Epithelial cell of esophagus (primary cell): ENCODE measurements around the gene UST.
A peak's percentile ranks its signal among the peaks of the same experiment; 100 is the strongest.
"Not testable (repeated sequence)": the region's sequence is repeated elsewhere in the genome, so short reads cannot be mapped to it uniquely, and the experiment has no call there.

ENCODE experiments used
- DNase-seq: peaks from one replicate; pipeline ENCODE4 v3.0.0; 2010; ENCODE audit warnings: low read depth
- H3K4me3 ChIP-seq: 2 replicates; pipeline ENCODE4 v1.5.1; 2011; ENCODE audit warnings: mild to moderate bottlenecking, low read length, control low read depth
- TF ChIP-seq, protein P1 (sequence below): IDR thresholded peaks from 2 replicates; pipeline ENCODE4 v1.5.1; 2011; ENCODE audit warnings: low read depth, mild to moderate bottlenecking, low read length, control low read depth, inconsistent platforms; ENCODE audit not compliant: insufficient read depth; ENCODE audit errors: missing control alignments

UST gene

GRCh38 chr6:148971031-148971927 lies 224.4 kb downstream of the UST start:
- DNase-seq: peak; percentile 19
- TF ChIP-seq, protein P1, sequence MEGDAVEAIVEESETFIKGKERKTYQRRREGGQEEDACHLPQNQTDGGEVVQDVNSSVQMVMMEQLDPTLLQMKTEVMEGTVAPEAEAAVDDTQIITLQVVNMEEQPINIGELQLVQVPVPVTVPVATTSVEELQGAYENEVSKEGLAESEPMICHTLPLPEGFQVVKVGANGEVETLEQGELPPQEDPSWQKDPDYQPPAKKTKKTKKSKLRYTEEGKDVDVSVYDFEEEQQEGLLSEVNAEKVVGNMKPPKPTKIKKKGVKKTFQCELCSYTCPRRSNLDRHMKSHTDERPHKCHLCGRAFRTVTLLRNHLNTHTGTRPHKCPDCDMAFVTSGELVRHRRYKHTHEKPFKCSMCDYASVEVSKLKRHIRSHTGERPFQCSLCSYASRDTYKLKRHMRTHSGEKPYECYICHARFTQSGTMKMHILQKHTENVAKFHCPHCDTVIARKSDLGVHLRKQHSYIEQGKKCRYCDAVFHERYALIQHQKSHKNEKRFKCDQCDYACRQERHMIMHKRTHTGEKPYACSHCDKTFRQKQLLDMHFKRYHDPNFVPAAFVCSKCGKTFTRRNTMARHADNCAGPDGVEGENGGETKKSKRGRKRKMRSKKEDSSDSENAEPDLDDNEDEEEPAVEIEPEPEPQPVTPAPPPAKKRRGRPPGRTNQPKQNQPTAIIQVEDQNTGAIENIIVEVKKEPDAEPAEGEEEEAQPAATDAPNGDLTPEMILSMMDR: no peak
- no peak overlapping the region for H3K4me3 ChIP-seq

DNA sequence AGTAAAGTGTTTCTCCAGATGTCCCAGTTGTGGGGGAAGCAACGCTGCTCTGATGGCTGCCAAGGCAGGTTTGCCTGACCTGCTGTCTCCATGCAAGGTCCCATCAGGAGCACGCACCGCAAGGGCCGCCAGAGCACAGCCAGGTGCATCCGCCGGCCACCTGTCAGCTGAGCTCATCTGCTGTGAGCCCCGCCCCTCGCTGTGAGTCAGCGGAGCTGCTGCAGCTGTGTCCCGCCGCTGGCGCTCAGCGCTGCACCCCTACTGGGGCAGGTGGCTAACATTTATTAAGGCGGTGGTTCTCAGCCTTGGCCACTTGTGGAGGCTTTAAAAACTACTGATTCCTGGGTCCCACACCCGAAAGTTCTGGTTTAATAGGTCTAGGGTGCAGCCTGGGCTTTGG lies 225.7 kb downstream of the UST start:
- peak; percentile 87 for DNase-seq
- TF ChIP-seq, protein P1: peak; percentile 20
- no peak overlapping the region for H3K4me3 ChIP-seq

- DNase-seq: peak; percentile 36
- H3K4me3 ChIP-seq: no peak overlapping the region
- TF ChIP-seq, protein P1: peak; percentile 59
Observed at GRCh38 chr6:148973538-148974208, 226.8 kb downstream of the UST start.

DNA sequence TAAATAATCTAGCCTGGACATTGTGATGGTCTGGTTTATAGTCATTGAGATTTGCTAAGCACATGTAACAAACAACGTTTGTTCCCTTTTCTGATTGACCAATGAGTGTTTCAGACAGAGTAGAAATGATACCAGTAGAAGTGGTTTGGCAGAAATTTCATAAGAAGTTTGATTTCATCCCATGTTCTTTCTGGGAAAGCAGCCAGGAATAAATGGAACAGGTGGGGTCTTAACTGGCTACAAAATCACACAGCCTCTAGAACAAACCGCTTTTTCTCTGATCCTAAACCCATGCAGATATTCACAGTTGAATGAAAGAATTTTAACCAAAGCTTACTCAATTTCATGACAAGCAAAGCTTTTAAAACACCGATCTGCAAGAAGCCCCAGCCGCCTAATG lies 227.5 kb downstream of the UST start:
- DNase-seq: no peak
- TF ChIP-seq, protein P1: no peak
- no peak overlapping the region for H3K4me3 ChIP-seq

GRCh38 chr6:148978298-148978697 lies 231.5 kb downstream of the UST start:
- H3K4me3 ChIP-seq, DNase-seq: not testable (repeated sequence)

DNA sequence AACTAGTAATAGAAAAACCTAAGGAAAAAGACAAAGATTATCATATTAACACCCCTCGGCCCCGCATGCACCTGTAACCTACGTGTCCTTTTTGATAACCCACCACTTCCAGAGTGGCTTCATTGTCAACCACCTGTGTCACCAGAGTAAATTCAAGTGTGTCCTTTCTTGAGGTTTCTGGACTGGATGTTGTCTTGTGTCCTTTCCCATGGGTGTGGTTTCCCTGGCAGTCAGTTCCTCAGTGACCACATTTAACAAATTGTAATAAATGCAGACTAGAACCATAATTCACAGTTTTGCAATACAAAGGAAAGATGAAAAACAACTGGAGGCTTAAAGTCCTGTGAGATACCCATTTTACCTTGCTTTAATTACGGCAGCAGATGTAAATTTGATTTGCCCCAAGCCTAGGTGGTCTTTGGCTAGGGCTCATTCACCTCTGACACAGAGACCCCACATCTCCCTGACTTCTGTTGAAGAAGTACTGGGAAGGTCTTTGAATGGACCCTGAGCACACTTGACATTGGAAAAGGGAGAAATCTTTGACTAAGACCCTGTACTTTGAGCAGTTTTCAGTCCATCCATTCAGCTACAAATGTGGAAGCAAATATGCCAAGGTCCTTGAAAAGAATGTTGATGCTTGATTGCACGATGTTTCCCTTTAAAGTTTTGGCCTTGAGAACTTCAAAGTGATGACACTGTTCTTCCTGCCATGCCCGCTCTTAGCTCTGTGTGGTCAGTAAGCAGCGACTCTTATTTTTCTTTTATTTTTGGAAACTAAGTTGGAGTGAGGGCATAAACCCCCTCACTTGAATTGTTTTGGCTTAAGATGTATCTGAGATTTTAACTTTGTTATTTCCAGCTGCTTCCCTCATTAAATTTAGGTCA lies 232.4 kb downstream of the UST start:
- no peak overlapping the region for H3K4me3 ChIP-seq
- DNase-seq: no peak
- TF ChIP-seq, protein P1: no peak

- TF ChIP-seq, protein P1: no peak
- H3K4me3 ChIP-seq: no peak overlapping the region
- DNase-seq: no peak
Observed at GRCh38 chr6:148980234-148980633, 233.4 kb downstream of the UST start.
